Measurements from ENCODE around the gene DPF3. TPM values are rescaled to one million over a fixed set of nuclear protein-coding genes. Genes with fewer than 3 reads are reported as not detected.

The DPF3 gene
- polyA plus RNA-seq, 6 donors from 2014 or later, result 4.2 to 9.0 (median 6.1) TPM

Other genes starting within 250 kb of the DPF3 start
- gene DCAF4, start 32.4 kb upstream of the DPF3 start, polyA plus RNA-seq (ENCODE audit: low read depth in 6 of 6), result 10 to 100 TPM; 11.9 to 19.0 (median 13.3) TPM
- gene ZFYVE1, start 133.0 kb upstream of the DPF3 start, polyA plus RNA-seq (ENCODE audit: low read depth in 6 of 6), result 1 to 10 TPM; 5.5 to 9.5 (median 6.8) TPM
- 10 to 100 TPM; 20.6 to 76.8 (median 48.5) TPM for gene RBM25, start 164.4 kb upstream of the DPF3 start, polyA plus RNA-seq (ENCODE audit: low read depth in 6 of 6)
- gene PSEN1, start 242.4 kb upstream of the DPF3 start, polyA plus RNA-seq (ENCODE audit: low read depth in 6 of 6), result 10 to 100 TPM; 30.9 to 46.2 (median 36.8) TPM

Measured in naive B cell (primary cell).